C4-2B (cell line): ENCODE measurements around the gene EIF5AL1.

Source experiments
- CTCF ChIP-seq: fragments of 450-650 bp; conservative IDR thresholded peaks from 2 replicates; pipeline ENCODE4 v1.5.1; 2017; ENCODE audit warnings: mild to moderate bottlenecking
- ZFX ChIP-seq: fragments of 450-650 bp; IDR thresholded peaks from 2 replicates; pipeline ENCODE4 v1.6.1; 2017

DNA sequence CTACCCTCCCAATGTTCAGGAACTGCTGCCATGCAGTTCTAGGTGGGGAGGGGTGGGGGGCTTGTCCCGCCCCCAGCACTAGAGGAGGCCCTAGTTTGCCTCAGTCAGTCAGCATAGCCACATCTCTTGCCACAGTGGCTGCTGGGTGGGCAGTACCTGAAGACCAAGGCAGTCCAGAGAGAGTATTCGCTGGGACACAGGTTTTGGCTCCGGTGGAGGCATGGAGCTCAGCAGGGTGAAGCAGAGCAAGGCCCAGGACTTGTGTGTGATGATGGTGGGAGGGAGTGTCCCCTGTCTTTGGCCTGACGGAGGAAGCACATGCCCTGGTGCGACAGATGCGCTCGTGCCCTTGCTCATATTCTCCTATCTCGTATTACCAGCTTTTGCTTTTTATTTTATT is 42.2 kb upstream of the EIF5AL1 start:
- TF ChIP-seq CTCF (no peak), ZFX (no peak)
